ENCODE measurements around the gene MPC1.

The MPC1 gene

DNA sequence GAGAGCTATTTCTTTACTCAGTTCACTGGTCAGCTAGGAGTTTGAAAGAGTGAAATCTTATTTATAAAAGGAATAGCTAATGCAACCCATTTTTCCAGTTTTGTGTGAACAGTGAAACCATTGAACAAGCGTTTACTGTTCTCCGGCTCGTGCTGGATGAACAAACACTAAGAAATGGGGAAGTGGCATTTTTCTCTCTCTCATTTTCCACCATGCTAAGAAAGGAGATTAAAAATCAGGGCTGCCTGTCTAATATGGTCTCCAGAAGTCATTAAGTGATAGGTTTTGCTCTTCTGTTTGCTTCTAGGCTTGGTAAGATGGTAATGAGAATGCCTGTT is 39.6 kb downstream of the MPC1 start:
- no peak for DNase-seq

DNA sequence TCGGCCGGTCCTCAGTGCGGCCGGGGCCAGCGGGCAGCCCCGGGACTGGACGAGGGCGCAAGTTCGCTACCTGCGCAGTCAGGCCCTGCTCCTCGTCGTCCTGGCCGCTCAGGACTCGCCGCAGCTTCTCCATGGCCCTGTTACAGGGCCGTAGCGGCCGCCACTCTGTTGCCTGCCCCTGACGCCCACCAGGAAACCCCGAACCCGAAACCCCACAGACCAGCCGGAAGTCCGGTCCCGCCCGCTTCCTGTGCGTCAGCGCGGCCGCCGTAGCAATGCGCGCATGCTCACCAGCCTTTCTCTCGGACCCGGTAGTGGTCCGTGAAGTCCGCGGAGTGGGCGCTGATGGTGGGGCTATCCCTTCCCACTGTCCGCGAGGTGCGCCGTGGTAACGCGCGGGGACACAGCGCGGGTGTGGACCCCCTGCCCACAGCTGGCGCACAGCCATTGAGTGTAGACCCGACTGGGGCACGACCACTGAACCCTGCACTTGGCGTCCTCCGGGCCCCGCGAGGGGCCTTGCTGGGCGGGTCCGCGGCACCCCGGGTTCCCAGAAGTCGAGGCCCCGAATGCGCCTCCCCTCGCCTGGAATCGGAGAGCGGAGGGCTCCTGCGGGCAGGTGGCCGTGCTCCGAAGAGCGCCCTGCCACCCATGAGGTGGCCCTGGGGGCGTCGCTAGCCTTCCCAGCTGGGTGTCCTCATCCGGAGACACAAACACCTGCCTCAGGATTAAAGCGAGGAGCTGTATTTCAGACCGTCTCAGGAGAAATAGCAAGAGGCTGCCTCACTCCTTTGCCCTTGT is 40.2 kb downstream of the MPC1 start, which contains the start of gene SFT2D1:
Gene SFT2D1, minus strand, starts transcription at position 197 of the 801 bp plus-strand sequence. Its CDS starts 64 bp downstream, at position 133.
- peak; percentile 60 for DNase-seq

DNA sequence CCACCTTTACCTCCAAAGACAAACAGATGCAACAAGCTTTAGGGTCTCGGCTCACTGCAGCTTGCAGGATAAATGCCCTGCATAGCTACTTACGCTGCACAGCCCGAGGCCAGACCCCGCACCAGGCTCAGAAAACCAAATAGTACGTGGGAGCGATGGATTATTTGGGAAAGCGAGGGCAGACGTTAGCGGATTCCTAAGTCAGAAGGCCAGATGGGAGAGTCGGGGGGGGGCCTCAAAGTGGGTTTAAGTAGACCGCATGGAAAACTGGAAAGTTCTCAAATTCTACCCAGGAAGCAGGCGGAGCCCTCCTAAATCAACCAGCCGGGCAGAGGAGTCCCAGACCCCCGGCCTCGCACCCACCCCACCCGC is 40.8 kb downstream of the MPC1 start:
- DNase-seq, result no peak

DNA sequence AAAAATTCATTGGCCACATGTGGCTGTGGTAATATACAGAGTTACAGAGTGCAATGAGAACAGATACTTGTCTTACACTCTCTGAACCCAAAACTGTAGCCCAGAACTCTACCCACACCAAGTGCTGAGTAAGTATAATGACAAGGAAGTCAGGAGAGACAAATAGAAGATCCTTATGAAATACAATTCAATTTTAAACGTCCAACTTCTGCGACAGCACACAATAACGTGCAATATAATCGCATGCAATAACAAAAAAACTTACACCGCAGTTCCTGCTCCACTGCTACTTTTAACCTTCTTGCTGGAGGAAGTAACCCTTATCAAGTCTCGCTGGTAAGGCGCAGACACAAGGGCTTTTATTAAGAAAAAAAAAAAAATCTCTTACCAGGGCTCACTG is 41.3 kb downstream of the MPC1 start:
- DNase-seq, result no peak

DNA sequence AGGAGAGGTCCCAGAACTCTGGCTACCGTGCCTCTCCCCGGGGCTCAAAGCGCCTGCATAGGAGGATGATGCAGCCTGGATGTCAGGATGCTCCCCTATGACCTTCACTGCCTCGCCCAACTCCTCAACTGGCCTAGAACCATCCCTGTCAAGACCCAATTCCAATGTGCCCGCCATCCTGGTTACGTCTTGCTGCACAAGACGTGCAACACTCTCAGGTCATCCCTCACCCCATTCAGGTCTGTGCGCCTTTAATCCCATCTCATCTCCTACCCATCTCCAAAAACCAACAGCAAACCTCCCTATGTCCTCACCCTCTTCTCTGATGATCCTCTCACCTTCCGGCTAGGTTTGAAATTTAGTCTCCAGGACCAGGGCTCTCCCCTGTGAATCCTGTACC is 43.9 kb downstream of the MPC1 start:
- no peak for DNase-seq

DNA sequence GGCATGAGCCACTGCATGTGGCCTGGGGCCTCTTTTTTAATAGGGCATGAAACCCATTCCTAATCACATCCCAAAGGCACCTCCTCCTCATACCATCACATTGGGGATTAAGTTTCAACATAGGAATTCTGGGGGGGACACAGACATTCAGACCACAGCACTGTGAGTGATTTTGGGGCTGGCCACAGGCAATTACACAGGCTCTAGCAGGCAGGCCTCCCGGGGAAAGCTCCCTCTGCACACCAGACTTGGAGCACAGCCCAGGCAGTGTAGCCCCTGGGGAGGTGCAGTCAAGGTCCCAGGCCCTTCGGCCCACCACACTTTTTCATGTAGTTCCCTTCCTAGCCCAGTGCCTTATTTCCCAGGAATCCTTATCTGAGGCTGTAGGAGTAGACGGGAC is 45.9 kb downstream of the MPC1 start:
- no peak for DNase-seq

DNA sequence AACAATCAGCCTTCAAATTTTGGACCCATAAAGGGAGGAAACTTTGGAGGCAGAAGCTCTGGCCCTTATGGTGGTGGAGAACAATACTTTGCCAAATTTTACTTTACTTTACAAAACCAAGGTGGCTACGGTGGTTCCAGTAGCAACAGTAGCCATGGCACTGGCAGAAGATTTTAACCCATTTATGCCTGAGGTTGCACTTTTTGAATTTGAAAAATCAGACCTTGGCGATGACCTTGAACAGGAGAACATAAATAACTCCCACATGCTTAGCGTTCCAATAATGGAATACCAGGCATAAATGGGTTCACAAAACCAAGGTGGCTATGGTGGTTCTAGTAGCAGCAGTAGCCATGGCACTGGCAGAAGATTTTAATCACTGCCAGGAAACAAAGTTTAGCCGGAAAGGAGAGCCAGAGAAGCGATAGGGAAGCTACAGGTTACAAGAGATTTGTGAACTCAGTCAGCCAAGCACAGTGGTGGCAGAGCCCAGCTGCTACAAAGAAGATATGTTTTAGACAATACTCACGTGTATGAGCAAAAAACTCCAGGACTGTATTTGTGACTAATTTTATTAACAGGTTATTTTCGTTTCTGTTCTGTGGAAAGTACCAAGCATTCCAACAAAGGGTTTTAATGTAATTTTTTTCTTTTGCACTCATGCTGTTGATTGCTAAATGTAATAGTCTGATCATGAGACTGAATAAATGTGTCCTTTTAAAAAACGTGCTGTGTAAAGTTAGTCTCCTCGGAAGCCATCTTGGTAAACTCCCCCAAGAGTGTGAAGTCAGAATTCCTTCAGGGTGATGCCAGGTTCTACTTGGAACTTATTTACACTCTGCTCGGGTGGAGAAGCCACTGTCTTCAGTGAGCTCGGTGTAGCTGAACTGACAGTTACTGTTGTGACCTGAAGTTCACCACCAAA is 47.1 kb downstream of the MPC1 start:
- no peak for DNase-seq

DNA sequence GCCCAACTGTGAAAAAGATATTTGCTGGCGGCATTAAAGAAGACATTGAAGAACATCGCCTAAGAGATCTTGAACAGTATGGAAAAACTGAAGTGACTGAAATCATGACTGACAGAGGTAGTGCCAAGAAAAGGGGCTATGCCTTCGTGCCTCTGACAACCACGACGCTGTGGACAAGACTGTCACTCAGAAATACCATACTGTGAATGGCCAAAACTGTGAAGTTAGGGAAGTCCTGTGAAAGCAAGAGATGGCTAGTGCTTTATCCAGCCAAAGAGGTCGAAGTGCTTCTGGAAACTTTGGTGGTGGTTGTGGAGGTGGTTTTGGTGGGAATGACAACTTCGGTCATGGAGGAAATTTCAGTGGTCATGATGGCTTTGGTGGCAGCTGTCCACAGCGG is 47.9 kb downstream of the MPC1 start:
- no peak for DNase-seq

DNA sequence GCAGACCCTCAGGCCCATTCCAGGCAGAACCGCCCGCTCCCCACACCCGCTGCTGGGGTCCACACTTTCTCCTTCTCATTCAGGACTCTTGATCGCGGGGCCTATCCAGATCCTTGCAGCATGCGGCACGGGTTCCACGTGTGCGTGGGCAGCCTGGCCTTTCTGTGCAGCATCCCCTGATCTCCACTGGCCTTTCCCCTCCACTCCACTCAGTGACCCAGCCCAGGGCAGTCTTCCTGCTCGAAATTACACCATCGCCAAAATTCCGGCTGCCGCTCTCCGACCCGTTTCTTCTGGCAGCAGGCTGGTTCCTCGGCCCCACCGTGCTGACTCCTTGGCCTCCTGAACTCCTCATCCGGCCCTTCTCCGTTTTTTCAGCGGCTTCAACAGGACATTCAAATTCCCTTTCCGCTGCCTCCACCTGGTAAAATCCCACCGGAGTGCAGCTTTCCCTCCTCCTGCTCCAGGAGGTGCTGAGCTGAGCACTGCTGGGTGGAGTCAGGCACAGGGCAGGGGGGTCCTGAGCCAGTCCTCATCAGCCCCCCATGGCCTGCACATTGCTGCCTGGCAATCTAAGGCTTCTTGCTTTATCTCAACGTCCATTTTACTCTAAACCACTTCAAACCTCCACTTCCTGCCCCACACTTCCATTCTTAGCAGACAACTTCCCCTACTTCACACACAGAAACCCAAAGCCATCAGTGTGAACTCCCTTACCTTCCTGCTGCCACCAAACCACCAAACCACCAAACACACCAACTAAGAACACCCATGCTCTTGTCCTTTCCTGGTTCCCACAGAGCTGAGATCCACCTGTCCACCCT is 49.4 kb downstream of the MPC1 start:
- DNase-seq, result no peak

DNA sequence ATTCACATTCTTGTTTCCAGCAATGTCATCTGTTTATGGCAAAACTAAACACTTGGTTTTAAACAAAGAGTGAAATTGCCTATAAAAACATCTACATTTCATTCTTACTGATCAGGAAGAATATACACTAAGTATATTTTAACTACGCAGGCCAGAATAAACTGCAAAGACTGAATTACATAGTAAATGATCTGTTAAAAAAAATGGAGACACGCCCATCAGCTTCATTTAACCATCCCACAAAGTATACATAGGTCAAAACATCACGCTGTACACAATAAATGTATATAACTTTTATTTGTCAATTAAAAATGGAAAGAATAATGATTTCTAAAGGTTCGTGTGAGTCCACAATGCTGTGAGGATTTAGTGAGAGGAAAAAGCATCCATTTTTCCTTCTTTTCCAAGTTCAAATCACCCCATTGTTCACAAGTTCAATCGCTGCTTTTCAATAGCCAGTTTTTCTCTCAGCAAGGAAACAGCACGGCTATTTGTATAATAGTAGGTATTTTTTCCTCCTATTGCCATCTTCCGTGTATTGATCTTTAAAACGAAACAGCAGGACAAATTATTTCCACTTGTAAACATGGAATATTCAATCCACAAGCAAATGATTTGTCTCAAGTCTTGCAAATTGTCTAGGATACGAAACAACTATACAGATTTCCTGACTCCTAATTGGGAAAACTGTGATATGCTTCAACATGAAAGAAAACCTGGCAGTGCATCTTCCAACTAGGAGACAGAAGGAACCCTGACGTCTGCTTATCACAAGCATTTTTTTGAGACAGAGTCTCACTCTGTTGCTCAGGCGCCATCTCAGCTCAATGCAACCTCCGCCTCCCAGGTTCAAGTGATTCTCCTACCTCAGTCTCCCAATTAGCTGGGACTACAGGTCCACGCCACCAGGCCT is 51.0 kb downstream of the MPC1 start:
- no peak for DNase-seq

DNA sequence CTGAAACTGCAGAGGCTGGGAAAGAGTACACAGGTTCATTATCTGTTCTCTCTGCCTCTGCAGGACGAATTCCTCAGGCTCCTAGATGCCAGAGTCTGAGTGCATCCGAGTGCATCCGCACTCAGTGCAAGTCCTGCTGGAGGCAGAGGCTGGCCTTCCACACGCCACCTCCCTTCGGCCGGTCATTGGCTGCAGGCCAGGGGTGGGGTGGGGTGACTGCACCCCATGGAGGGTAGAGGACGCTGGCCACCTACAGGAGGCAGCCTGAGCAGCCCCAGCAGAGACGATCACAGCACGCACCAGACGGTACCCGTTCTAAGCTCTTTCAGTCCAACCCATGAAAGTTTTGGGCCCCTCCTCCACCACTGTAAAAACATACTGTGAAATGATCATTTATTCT is 52.1 kb downstream of the MPC1 start:
- no peak for DNase-seq

DNA sequence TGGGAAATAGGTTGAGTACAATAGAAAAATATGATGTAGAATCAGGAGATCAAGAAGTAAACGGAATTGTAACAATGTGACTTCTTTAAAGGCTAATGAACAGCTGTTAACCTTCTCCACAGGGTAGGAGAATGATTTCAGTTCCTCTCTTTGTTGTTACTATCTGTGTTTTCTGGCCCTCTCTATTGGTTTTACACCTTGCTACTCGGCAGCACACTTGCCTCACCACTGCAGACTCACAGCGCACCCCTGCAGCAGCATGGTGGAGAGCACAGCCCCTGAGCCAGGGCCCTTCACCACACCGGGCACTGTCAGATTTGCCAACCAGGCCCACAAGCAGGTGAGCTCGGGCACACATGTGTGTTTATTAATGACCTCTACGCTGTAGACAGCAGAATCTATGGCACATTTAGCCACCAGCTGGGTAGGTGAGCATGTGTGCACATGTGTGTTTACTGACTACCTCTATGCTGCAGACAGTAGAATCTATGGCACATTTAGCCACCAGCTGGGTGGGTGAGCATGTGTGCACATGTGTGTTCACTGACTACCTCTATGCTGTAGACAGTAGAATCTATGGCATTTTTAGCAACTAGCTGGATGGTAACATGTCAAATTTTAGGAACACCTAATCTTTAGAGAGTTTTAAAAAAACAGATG is 57.2 kb downstream of the MPC1 start:
- DNase-seq, result no peak

DNA sequence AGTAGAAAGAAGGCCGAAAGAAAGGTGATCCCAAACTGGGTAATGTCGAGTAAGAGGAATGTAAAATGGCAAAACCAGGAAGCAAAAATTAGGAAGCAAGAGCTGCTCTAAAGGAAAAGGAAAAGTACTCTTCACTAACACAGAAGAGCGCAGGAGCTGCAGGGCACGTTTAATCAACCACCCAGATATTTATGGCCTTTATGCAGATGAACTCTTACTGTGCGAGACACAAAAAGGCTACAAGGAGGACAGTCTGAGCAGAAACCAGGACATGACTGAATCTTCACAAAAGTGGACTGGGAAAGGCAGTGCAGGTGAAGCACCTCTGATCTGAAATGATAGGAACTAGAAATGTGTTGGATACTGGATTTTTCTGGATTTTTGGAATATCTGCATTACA is 59.3 kb downstream of the MPC1 start:
- DNase-seq, result no peak

DNA sequence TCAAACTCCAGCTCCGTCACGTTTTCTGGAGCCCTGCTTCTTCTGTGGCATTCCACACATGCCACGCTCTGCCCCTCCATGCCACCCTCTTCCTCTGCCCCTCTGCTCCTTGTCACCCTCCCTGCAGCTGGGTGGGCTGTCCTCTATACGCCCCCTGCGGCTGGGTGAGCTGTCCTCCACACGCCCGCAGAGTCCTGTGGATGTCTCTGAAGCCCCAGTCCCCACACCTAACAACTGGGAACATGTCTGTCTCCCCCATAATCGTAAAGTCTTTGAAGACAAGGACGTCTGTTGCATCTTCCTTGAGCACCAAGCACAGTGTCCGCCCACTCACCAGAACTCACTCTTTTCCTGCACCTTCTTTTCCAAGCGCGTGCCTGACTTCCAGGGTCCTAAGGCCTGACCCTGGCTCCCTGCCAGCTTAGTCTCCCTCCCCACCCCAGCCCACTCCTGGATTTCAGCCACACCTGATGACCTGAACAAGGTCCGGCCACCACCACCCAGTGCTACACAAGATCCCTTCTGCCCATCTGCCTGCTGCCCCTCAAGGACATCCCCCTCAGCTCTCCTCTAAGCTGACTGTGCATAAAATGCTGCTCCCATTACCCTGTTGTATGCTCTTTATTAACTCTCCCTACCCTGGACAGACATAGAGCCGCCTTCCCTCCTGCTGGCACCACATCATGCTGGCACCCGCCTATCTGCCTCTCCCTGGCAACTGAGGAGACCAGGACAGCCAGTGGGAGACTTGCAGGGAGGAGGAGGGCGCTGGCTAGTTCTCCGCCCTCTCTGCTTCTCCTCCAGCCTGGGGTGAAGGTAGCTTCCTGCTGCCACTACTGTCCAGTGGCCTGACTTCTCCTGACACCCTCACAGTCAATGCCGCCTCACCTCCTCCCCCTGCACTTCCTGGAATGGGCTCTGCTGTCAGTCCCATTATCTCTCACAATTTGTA is 63.8 kb downstream of the MPC1 start:
- DNase-seq, result no peak

DNA sequence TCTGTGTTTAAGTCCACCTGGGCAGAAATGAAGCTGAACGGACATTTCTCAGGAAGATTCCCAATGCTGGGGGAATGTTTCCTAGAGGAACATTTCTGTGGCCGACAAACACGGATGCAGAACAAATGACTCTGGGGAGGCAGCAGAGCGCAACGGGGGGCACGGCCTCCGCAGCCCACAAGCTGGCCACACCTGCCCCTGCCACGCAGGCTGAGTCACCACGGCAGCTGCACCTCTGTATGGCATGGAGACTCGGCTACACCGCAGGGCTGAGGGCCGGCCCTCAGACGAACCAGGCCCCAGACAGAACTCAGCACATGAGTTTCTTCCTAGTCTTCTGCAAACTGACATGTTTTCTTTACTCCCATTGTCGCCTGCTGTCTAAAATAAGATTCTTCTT is 64.5 kb downstream of the MPC1 start:
- no peak for DNase-seq

DNA sequence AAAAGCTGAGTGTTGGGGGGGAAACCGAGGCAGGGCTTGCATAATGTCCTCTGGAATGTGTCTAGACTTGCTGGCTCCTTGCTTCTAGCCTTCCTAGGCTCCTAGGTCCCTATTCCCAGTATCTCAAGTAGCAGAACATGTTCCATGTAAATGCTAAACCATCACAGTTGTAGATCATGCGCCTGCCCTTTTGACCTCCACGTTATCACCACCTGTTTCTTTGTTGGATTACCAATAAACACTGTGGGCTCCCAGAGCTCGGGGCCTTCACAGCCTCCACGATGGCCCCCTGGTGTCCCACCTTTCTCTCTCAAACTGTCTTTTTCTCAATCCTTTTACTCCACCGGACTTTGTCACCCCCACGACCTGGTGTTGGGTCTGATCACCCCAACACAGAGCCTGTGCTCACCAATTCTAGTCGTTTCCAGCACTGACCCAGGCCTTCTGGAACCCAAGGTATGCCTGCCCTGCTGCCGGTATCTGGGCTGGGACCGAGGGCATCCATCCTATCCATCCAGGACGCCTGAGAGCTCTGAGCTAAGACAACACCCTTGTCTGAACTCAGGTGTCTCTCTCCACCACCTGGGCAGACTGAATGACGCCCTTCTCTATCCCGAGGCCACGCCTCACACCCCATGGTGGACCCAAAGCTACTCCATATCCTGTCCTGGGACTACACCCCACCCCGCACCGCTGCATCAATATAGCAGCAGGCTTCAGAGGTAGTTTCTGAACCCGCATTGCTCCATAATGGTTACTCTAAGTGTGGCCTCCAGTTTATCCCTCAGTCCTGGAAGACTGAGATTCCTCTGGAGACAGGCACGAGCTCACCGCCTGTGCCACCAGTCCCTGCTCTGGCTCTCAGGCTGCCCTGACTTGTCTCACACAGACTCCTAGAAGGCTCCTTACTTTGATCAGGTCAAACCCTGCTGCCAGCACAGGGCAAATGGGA is 65.2 kb downstream of the MPC1 start:
- no peak for DNase-seq

DNA sequence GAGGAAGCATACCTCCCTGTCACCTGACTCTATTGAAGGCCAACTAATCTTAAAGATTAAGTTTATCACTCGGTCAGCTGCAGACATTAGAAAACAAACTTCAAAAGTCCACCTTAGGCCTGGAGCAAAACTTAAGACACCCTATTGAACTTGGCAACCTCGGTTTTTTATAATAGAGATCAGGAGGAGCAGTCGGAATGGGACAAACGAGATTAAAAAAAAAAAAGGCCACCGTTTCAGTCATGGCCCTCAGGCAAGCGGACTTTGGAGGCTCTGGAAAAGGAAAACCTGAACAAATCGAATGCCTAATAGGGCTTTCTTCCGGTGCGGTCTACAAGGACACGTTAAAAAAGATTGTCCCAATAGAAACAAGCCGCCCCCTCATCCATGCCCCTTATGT is 67.3 kb downstream of the MPC1 start:
- DNase-seq, result no peak

All from NCI-H2029 (cell line).